Activated T-helper 17 cell treated with anti-CD3 and anti-CD28 coated beads, Interleukin-2, amount 50 U/mL, for 72 hours (primary cell): ENCODE data around the gene GLE1. TPM values are rescaled to one million over a fixed set of nuclear protein-coding genes. Genes with fewer than 3 reads are reported as not detected.
A peak's percentile ranks its signal among the peaks of the same experiment; 100 is the strongest.
"Not testable (repeated sequence)": the region's sequence is repeated elsewhere in the genome, so short reads cannot be mapped to it uniquely, and the experiment has no call there.

Experiments
- ATAC-seq: fragments of 150-1000 bp; cut with Tn5 transposase; replicated peaks from 2 replicates; pipeline ENCODE4 v1.10.0; 2021; ENCODE audit warnings: mild to moderate bottlenecking, moderate library complexity
- H3K27ac Mint-ChIP-seq: one replicate; pipeline ENCODE4 v1.8.0; 2022; ENCODE audit warnings: mixed read lengths
- H3K27me3 Mint-ChIP-seq: one replicate; pipeline ENCODE4 v1.8.0; 2022; ENCODE audit warnings: mixed read lengths
- H3K36me3 Mint-ChIP-seq: one replicate; pipeline ENCODE4 v1.8.0; 2022; ENCODE audit warnings: low read depth, mild to moderate bottlenecking, mixed read lengths
- H3K4me1 Mint-ChIP-seq: one replicate; pipeline ENCODE4 v1.8.0; 2022; ENCODE audit warnings: mixed read lengths
- H3K4me3 Mint-ChIP-seq: one replicate; pipeline ENCODE4 v1.8.0; 2022; ENCODE audit warnings: mild to moderate bottlenecking, mixed read lengths
- H3K9me3 Mint-ChIP-seq: one replicate; pipeline ENCODE4 v1.8.0; 2022; ENCODE audit warnings: mixed read lengths
- total RNA-seq, 2 donors: library from RNA; stranded (reverse); gene quantifications; one replicate each; pipeline ENCODE4 v1.2.3, GENCODE V29; 2022

Gene GLE1
- total RNA-seq, 2 donors from 2014 or later: 53.6 TPM

GRCh38 chr9:128484686-128485413, 19.7 kb upstream of the GLE1 start:
- Mint-ChIP-seq H3K27ac (no peak overlapping the region), H3K4me3 (no peak overlapping the region), H3K36me3 (peaks cover 85% of the 10 kb centered on the region), H3K27me3 (no peaks in the 10 kb centered on the region), H3K4me1 (no peaks in the 10 kb centered on the region), H3K9me3 (no peaks in the 10 kb centered on the region)
- no peak for ATAC-seq

GRCh38 chr9:128485414-128485855, 19.1 kb upstream of the GLE1 start:
- Mint-ChIP-seq H3K27ac (no peak overlapping the region), H3K4me3 (no peak overlapping the region), H3K36me3 (peaks cover 88% of the 10 kb centered on the region), H3K27me3 (no peaks in the 10 kb centered on the region), H3K4me1 (no peaks in the 10 kb centered on the region), H3K9me3 (no peaks in the 10 kb centered on the region)
- no peak for ATAC-seq

GRCh38 chr9:128486201-128486600, 18.3 kb upstream of the GLE1 start:
- Mint-ChIP-seq H3K9me3 (no peaks in the 10 kb centered on the region), H3K27ac (no peak overlapping the region), H3K4me3 (no peak overlapping the region), H3K36me3 (peaks cover 88% of the 10 kb centered on the region), H3K27me3 (no peaks in the 10 kb centered on the region), H3K4me1 (no peaks in the 10 kb centered on the region)
- ATAC-seq: no peak

- Mint-ChIP-seq H3K36me3 (peaks cover 80% of the 10 kb centered on the region), H3K27me3 (no peaks in the 10 kb centered on the region), H3K4me1 (no peaks in the 10 kb centered on the region), H3K27ac (peak overlapping the region; percentile 52), H3K9me3 (no peaks in the 10 kb centered on the region), H3K4me3 (no peak overlapping the region)
- no peak for ATAC-seq
Observed at GRCh38 chr9:128493424-128493823, 11.1 kb upstream of the GLE1 start.

- Mint-ChIP-seq H3K27me3 (no peaks in the 10 kb centered on the region), H3K4me1 (no peaks in the 10 kb centered on the region), H3K9me3 (no peaks in the 10 kb centered on the region), H3K36me3 (peaks cover 77% of the 10 kb centered on the region), H3K4me3 (no peak overlapping the region), H3K27ac (no peak overlapping the region)
- no peak for ATAC-seq
Observed at GRCh38 chr9:128494108-128494745, 10.3 kb upstream of the GLE1 start.

- Mint-ChIP-seq H3K9me3 (no peaks in the 10 kb centered on the region), H3K4me3 (no peak overlapping the region), H3K4me1 (no peaks in the 10 kb centered on the region), H3K27me3 (no peaks in the 10 kb centered on the region), H3K27ac (no peak overlapping the region), H3K36me3 (peaks cover 77% of the 10 kb centered on the region)
- ATAC-seq: no peak
Observed at GRCh38 chr9:128494746-128495129, 9.8 kb upstream of the GLE1 start.

- H3K9me3 Mint-ChIP-seq: no peaks in the 10 kb centered on the region
- no peaks in the 10 kb centered on the region for H3K27me3 Mint-ChIP-seq
Observed at GRCh38 chr9:128495296-128495695, 9.2 kb upstream of the GLE1 start.

GRCh38 chr9:128495804-128496417, 8.6 kb upstream of the GLE1 start:
- no peaks in the 10 kb centered on the region for H3K9me3 Mint-ChIP-seq
- peak overlapping the region; percentile 28 for H3K27ac Mint-ChIP-seq
- no peaks in the 10 kb centered on the region for H3K27me3 Mint-ChIP-seq
- no peaks in the 10 kb centered on the region for H3K4me1 Mint-ChIP-seq
- no peak overlapping the region for H3K4me3 Mint-ChIP-seq
- H3K36me3 Mint-ChIP-seq: peaks cover 77% of the 10 kb centered on the region
- no peak for ATAC-seq

More at GRCh38 chr9:128495296-128495695, 9.2 kb upstream of the GLE1 start:
- peaks cover 77% of the 10 kb centered on the region for H3K36me3 Mint-ChIP-seq
- peak overlapping the region; percentile 28 for H3K27ac Mint-ChIP-seq
- no peaks in the 10 kb centered on the region for H3K4me1 Mint-ChIP-seq
- ATAC-seq: no peak
- H3K4me3 Mint-ChIP-seq: no peak overlapping the region

- no peak for ATAC-seq
- no peak overlapping the region for H3K27ac Mint-ChIP-seq
- H3K36me3 Mint-ChIP-seq: peaks cover 78% of the 10 kb centered on the region
- H3K27me3 Mint-ChIP-seq: no peaks in the 10 kb centered on the region
- H3K4me1 Mint-ChIP-seq: no peaks in the 10 kb centered on the region
- H3K4me3 Mint-ChIP-seq: no peak overlapping the region
- no peaks in the 10 kb centered on the region for H3K9me3 Mint-ChIP-seq
Observed at GRCh38 chr9:128497824-128498610, 6.5 kb upstream of the GLE1 start.

GRCh38 chr9:128498911-128499310, 5.6 kb upstream of the GLE1 start:
- no peaks in the 10 kb centered on the region for H3K27me3 Mint-ChIP-seq
- H3K4me3 Mint-ChIP-seq: no peak overlapping the region
- peaks cover 71% of the 10 kb centered on the region for H3K36me3 Mint-ChIP-seq
- H3K27ac Mint-ChIP-seq: no peak overlapping the region
- no peaks in the 10 kb centered on the region for H3K4me1 Mint-ChIP-seq
- ATAC-seq: no peak
- no peaks in the 10 kb centered on the region for H3K9me3 Mint-ChIP-seq

- H3K9me3 Mint-ChIP-seq: no peaks in the 10 kb centered on the region
- no peak overlapping the region for H3K4me3 Mint-ChIP-seq
- H3K27ac Mint-ChIP-seq: peak overlapping the region; percentile 79
- peaks cover 63% of the 10 kb centered on the region for H3K36me3 Mint-ChIP-seq
- H3K4me1 Mint-ChIP-seq: no peaks in the 10 kb centered on the region
- ATAC-seq: no peak
- H3K27me3 Mint-ChIP-seq: no peaks in the 10 kb centered on the region
Observed at GRCh38 chr9:128499920-128500319, 4.6 kb upstream of the GLE1 start.

GRCh38 chr9:128503415-128503825, 1.1 kb upstream of the GLE1 start:
- H3K27me3 Mint-ChIP-seq, H3K9me3 Mint-ChIP-seq, H3K4me1 Mint-ChIP-seq, ATAC-seq, H3K27ac Mint-ChIP-seq: not testable (repeated sequence)
- H3K4me3 Mint-ChIP-seq: peak overlapping the region; percentile 96
- peaks cover 52% of the 10 kb centered on the region for H3K36me3 Mint-ChIP-seq

- Mint-ChIP-seq H3K27ac (peak overlapping the region; percentile 98), H3K4me1 (peaks cover 10% of the 10 kb centered on the region), H3K4me3 (peak overlapping the region; percentile 96), H3K27me3 (no peaks in the 10 kb centered on the region), H3K9me3 (no peaks in the 10 kb centered on the region), H3K36me3 (peaks cover 52% of the 10 kb centered on the region)
- ATAC-seq: no peak
Observed at GRCh38 chr9:128503870-128504269, 649 bp upstream of the GLE1 start.

- H3K27ac Mint-ChIP-seq: peak overlapping the region; percentile 98
- H3K36me3 Mint-ChIP-seq: peaks cover 55% of the 10 kb centered on the region
- H3K27me3 Mint-ChIP-seq: no peaks in the 10 kb centered on the region
- no peak for ATAC-seq
- H3K4me3 Mint-ChIP-seq: peak overlapping the region; percentile 96
- peaks cover 10% of the 10 kb centered on the region for H3K4me1 Mint-ChIP-seq
- no peaks in the 10 kb centered on the region for H3K9me3 Mint-ChIP-seq
Observed at GRCh38 chr9:128505414-128505765, 871 bp downstream of the GLE1 start.
